MM.1S (cell line): ENCODE measurements around the gene ULBP3.

Experiments
- DNase-seq: peaks from one replicate; pipeline ENCODE4 v3.0.0-alpha.2; 2015
- H2AFZ ChIP-seq: fragments of 300-600 bp; sonication (generic); 2 replicates; pipeline ENCODE4 v1.6.0; 2016; ENCODE audit warnings: antibody characterized with exemption, low read length
- H3F3A ChIP-seq: fragments of 300-600 bp; sonication (generic); 2 replicates; pipeline ENCODE4 v1.6.1; 2016; ENCODE audit warnings: mild to moderate bottlenecking, antibody characterized with exemption, low read length, moderate library complexity, mixed read lengths; ENCODE audit not compliant: insufficient read depth
- H3K27ac ChIP-seq: fragments of 300-600 bp; sonication (generic); 2 replicates; pipeline ENCODE4 v1.5.1; 2016; ENCODE audit warnings: mild to moderate bottlenecking, low read length
- H3K27me3 ChIP-seq: fragments of 300-600 bp; sonication (generic); replicated peaks from 2 replicates; pipeline ENCODE4 v1.6.0; 2016; ENCODE audit warnings: low read length; ENCODE audit not compliant: insufficient read depth
- H3K36me3 ChIP-seq: fragments of 300-600 bp; sonication (generic); replicated peaks from 2 replicates; pipeline ENCODE4 v1.6.1; 2016; ENCODE audit warnings: mild to moderate bottlenecking, low read length, mixed read lengths; ENCODE audit not compliant: insufficient read depth
- H3K4me1 ChIP-seq: fragments of 300-600 bp; sonication (generic); 2 replicates; pipeline ENCODE4 v1.6.1; 2016; ENCODE audit warnings: low read length, mixed read lengths
- H3K4me2 ChIP-seq: fragments of 300-600 bp; sonication (generic); 2 replicates; pipeline ENCODE4 v1.6.0; 2016; ENCODE audit warnings: low read depth, low read length
- H3K4me3 ChIP-seq: fragments of 300-600 bp; sonication (generic); 2 replicates; pipeline ENCODE4 v1.5.1; 2016; ENCODE audit warnings: low read length, mixed read lengths
- H3K79me2 ChIP-seq: fragments of 300-600 bp; sonication (generic); 2 replicates; pipeline ENCODE4 v1.6.1; 2016; ENCODE audit warnings: mixed run types, low read length, mixed read lengths
- H3K9ac ChIP-seq: fragments of 300-600 bp; sonication (generic); 2 replicates; pipeline ENCODE4 v1.6.1; 2016; ENCODE audit warnings: low read length, mixed read lengths
- H3K9me2 ChIP-seq: fragments of 300-600 bp; sonication (generic); replicated peaks from 2 replicates; pipeline ENCODE4 v1.6.1; 2016; ENCODE audit warnings: mild to moderate bottlenecking, low read length, mixed read lengths; ENCODE audit not compliant: insufficient read depth
- H3K9me3 ChIP-seq: fragments of 300-600 bp; sonication (generic); replicated peaks from 2 replicates; pipeline ENCODE4 v1.6.1; 2016; ENCODE audit warnings: mild to moderate bottlenecking, low read length, mixed read lengths; ENCODE audit not compliant: insufficient read depth
- H4K20me1 ChIP-seq: fragments of 300-600 bp; sonication (generic); 2 replicates; pipeline ENCODE4 v1.6.1; 2016; ENCODE audit warnings: mild to moderate bottlenecking, low read length, moderate library complexity, mixed read lengths; ENCODE audit not compliant: insufficient read depth
- CTCF ChIP-seq: fragments of 300-600 bp; sonication (generic); IDR thresholded peaks from 2 replicates; pipeline ENCODE4 v1.5.1; 2016; ENCODE audit warnings: antibody characterized with exemption, low read length, mixed read lengths
- EZH2 ChIP-seq: fragments of 300-600 bp; sonication (generic); optimal IDR thresholded peaks from 2 replicates; pipeline ENCODE3; 2017; ENCODE audit warnings: low read depth, mild to moderate bottlenecking, antibody characterized with exemption, low read length, mixed read lengths
- EZH2phosphoT487 ChIP-seq: fragments of 300-600 bp; sonication (generic); IDR thresholded peaks from 2 replicates; pipeline ENCODE4 v1.6.1; 2018; ENCODE audit warnings: antibody characterized with exemption, low read length

ULBP3 gene

DNA sequence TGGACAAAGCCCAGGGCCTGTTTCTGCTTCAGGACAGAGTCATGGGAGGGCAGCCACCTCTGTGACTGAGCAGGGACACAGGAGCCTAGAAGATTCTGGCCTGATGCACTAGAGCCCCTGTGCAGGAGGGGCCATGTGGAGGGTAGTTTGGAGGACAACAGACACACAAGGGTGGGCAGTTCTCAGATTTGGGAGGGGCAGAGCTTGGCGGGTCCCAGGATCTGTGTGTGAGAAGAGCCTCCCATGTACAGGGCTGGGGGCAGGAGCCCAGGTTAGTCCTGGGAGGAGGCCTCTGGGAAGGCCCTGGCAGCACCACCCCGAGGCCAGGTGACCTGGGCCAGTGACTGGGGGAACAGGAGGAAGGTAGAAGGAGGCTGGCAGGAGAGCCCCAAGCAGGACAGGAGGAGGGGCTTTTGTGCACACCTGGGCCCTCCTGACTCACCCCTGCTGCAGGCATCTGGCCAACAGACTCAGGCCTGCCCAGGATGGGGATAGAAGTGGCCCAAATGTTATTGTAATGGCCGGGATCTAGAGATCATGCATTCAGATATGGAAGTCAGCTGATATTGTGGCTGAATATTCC is 1.4 kb upstream of the ULBP3 start:
- Histone ChIP-seq H3K27ac (no peak overlapping the region), H3K27me3 (no peaks in the 10 kb centered on the region), H2AFZ (no peak overlapping the region)

DNA sequence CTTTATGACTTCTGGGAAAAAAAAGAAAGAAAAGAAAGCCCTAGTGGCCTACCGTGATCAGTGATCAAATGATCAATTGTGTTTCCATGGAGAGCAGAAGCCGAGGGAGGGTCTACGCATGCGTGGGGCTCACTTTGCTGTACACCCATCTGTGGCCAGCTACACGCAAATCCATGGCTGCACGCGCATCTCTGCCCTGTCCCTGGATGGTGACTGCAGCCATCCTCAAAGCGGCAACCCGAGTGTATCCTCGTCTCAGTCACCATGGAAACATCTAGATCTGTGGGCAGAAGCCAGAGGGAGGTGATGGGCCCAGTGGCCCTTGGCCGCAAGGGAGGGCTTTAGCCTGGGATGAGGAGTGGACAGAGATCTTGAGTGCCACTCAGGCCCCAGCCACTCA is 785 bp upstream of the ULBP3 start:
- H3K9ac ChIP-seq: no peak overlapping the region
- no peak for DNase-seq

More for the DNA sequence above, 1.4 kb upstream of the ULBP3 start:
- Histone ChIP-seq H3K9me2 (no peaks in the 10 kb centered on the region), H3K4me1 (no peaks in the 10 kb centered on the region), H3K9me3 (no peaks in the 10 kb centered on the region), H3K4me2 (no peak overlapping the region), H3F3A (no peaks in the 10 kb centered on the region), H3K4me3 (no peak overlapping the region), H3K79me2 (no peaks in the 10 kb centered on the region), H4K20me1 (no peaks in the 10 kb centered on the region), H3K9ac (no peak overlapping the region), H3K36me3 (no peaks in the 10 kb centered on the region)
- DNase-seq: no peak
- TF ChIP-seq EZH2phosphoT487 (no peak), EZH2 (no peak), CTCF (no peak)

DNA sequence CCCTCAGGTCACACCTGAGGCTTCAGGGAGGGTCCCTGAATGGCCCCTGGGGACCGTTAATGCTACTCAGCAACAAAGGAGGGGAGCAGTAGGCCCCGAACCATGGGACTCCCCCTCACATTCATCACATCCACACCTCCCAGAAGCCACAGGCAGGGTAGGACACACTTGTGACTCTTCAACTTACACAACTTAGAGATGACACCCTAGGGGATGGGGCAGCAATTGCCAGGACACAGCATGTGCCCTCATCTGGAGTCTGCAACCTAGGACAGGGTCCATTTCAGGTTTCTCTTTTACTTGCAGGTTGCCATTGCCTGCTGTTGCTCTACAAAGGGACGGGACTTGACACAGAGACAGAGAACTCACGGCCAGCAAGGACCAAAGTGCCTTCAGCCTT is 770 bp downstream of the ULBP3 start:
- no peak for DNase-seq
- Histone ChIP-seq H4K20me1 (no peaks in the 10 kb centered on the region), H3K36me3 (no peaks in the 10 kb centered on the region), H3F3A (no peaks in the 10 kb centered on the region), H3K4me1 (no peaks in the 10 kb centered on the region), H3K27me3 (no peaks in the 10 kb centered on the region), H3K79me2 (no peaks in the 10 kb centered on the region), H3K4me3 (peak overlapping the region; percentile 67; the same call in 1 of the 2 replicates), H3K9me2 (no peaks in the 10 kb centered on the region), H3K9me3 (no peaks in the 10 kb centered on the region), H2AFZ (peak overlapping the region; percentile 70), H3K27ac (no peak overlapping the region), H3K9ac (no peak overlapping the region), H3K4me2 (peak overlapping the region; percentile 55)
- TF ChIP-seq EZH2 (no peak), CTCF (no peak), EZH2phosphoT487 (no peak)

More for the DNA sequence above, 785 bp upstream of the ULBP3 start:
- no peaks in the 10 kb centered on the region for H3K9me2 ChIP-seq
- no peaks in the 10 kb centered on the region for H3K9me3 ChIP-seq
- H3K27ac ChIP-seq: no peak overlapping the region
- H3K36me3 ChIP-seq: no peaks in the 10 kb centered on the region
- no peaks in the 10 kb centered on the region for H4K20me1 ChIP-seq
- TF ChIP-seq CTCF (no peak), EZH2 (no peak), EZH2phosphoT487 (no peak)
- H3F3A ChIP-seq: no peaks in the 10 kb centered on the region
- H3K4me2 ChIP-seq: no peak overlapping the region
- no peaks in the 10 kb centered on the region for H3K79me2 ChIP-seq
- peak overlapping the region; percentile 38; the same call in 1 of the 2 replicates for H2AFZ ChIP-seq
- H3K4me3 ChIP-seq: no peak overlapping the region
- no peaks in the 10 kb centered on the region for H3K4me1 ChIP-seq
- no peaks in the 10 kb centered on the region for H3K27me3 ChIP-seq
